GM12878 (cell line): ENCODE measurements around the gene CMTM4. TPM values are rescaled to one million over a fixed set of nuclear protein-coding genes. Genes with fewer than 3 reads are reported as not detected.

Experiments used
- ATAC-seq: fragments of 200-7000 bp; cut with Tn5 transposase; 3 replicates; pipeline ENCODE4 v1.9.1; 2020; ENCODE audit warnings: mild to moderate bottlenecking, moderate library complexity
- BruUV-seq: library from RNA; stranded (reverse); fragments of 400-500 nt; replicated peaks from 2 replicates; lab custom pipeline; 2021; lab: Mats Ljungman, UMichigan
- CTCF ChIA-PET: fragments of 300-600 bp; sonication (Branson Sonifier 250); formaldehyde crosslinking; extraction: SDS; loops from one replicate; lab custom pipeline; 2021; ENCODE audit warnings: inconsistent platforms; lab: Yijun Ruan, JAX
- POLR2A ChIA-PET: fragments of 350-600 bp; formaldehyde crosslinking; extraction: SDS; loops from one replicate; lab custom pipeline; 2021; ENCODE audit warnings: inconsistent platforms; lab: Charles Lee
- RAD21 ChIA-PET: fragments of 300-600 bp; sonication (Branson Sonifier 250); formaldehyde crosslinking; loops from one replicate; lab custom pipeline; 2023; ENCODE audit warnings: antibody characterized with exemption; ENCODE audit not compliant: unreplicated experiment; lab: Charles Lee
- SMC1A ChIA-PET: fragments of 300-600 bp; sonication (Branson Sonifier 250); formaldehyde crosslinking; loops from one replicate; lab custom pipeline; 2023; ENCODE audit not compliant: unreplicated experiment, uncharacterized antibody; lab: Charles Lee
- DNase-seq: peaks from one replicate; pipeline ENCODE4 v3.0.0-alpha.2; 2011; ENCODE audit warnings: low read depth, low spot score
- FAIRE-seq: peaks from 3 replicates; lab custom pipeline; 2011; peaks lifted over from hg19 to GRCh38; lab: Jason Lieb, UNC
- H2AFZ ChIP-seq: 2 replicates; pipeline ENCODE4 v1.6.0; 2011; ENCODE audit warnings: low read depth, low read length, control low read depth; ENCODE audit not compliant: control insufficient read depth
- H3K27ac ChIP-seq: 2 replicates; pipeline ENCODE4 v1.5.1; 2011; ENCODE audit warnings: control low read depth; ENCODE audit not compliant: control insufficient read depth, insufficient read depth
- H3K27me3 ChIP-seq, 2 experiments: replicated peaks in 1 of 2; 2 replicates each; pipeline versions ENCODE4 v1.6.0 to v1.6.1; 2011; ENCODE audit warnings: low read length in 1 of 2; ENCODE audit not compliant: control insufficient read depth in 2 of 2, insufficient read depth in 2 of 2
- H3K36me3 ChIP-seq, 2 experiments: 2 replicates each; pipeline ENCODE4 v1.5.1; 2011; ENCODE audit warnings: low read length in 1 of 2; ENCODE audit not compliant: control insufficient read depth in 2 of 2, insufficient read depth in 2 of 2
- H3K4me1 ChIP-seq: 2 replicates; pipeline ENCODE4 v1.6.1; 2011; ENCODE audit warnings: mild to moderate bottlenecking, low read length, moderate library complexity, mixed read lengths; ENCODE audit not compliant: control insufficient read depth, insufficient read depth
- H3K4me2 ChIP-seq: 2 replicates; pipeline ENCODE4 v1.6.0; 2011; ENCODE audit warnings: control low read depth; ENCODE audit not compliant: control insufficient read depth, insufficient read depth
- H3K4me3 ChIP-seq: fragments of 200-600 bp; sonication (generic); 2 replicates; pipeline ENCODE4 v1.5.1; 2016
- H3K79me2 ChIP-seq: 2 replicates; pipeline ENCODE4 v1.6.0; 2011; ENCODE audit warnings: low read length; ENCODE audit not compliant: control insufficient read depth, insufficient read depth
- H3K9ac ChIP-seq: 2 replicates; pipeline ENCODE4 v1.8.0; 2011; ENCODE audit warnings: low read length, control low read depth, mixed read lengths; ENCODE audit not compliant: control insufficient read depth, insufficient read depth
- H3K9me3 ChIP-seq: replicated peaks from 3 replicates; pipeline ENCODE4 v1.5.1; 2011; ENCODE audit warnings: mild to moderate bottlenecking, low read length; ENCODE audit not compliant: control insufficient read depth, insufficient read depth
- H4K20me1 ChIP-seq: 2 replicates; pipeline ENCODE4 v1.6.0; 2011; ENCODE audit not compliant: control insufficient read depth, insufficient read depth
- CEBPB ChIP-seq, 2 experiments: fragments of 150-350 bp in 1 of 2; IDR thresholded peaks; 2 replicates each; pipeline ENCODE4 v1.6.1; 2012 to 2014; ENCODE audit warnings: low read depth in 2 of 2, low read length in 2 of 2, borderline replicate concordance in 1 of 2, inconsistent platforms in 1 of 2
- CTCF ChIP-seq, 3 experiments: IDR thresholded peaks in 2 of 3; conservative IDR thresholded peaks in 1 of 3; 2 replicates each; pipeline ENCODE4 v1.5.1; 2011; ENCODE audit warnings: low read depth in 3 of 3, low read length in 3 of 3, mild to moderate bottlenecking in 3 of 3, control low read depth in 2 of 3, moderate library complexity in 2 of 3, inconsistent platforms in 1 of 3, mixed read lengths in 1 of 3; ENCODE audit not compliant: control insufficient read depth in 2 of 3, insufficient read depth in 1 of 3; ENCODE audit errors: extremely low read depth in 1 of 3
- E2F4 ChIP-seq: IDR thresholded peaks from 2 replicates; pipeline ENCODE4 v1.6.1; 2012; ENCODE audit warnings: low read depth, low read length, improper control_type of control experiment
- IRF4 ChIP-seq: IDR thresholded peaks from 2 replicates; pipeline ENCODE4 v1.6.1; 2011; ENCODE audit warnings: low read depth, low read length
- POLR2A ChIP-seq: IDR thresholded peaks from 2 replicates; pipeline ENCODE4 v1.6.1; 2011; ENCODE audit warnings: low read depth, mild to moderate bottlenecking, low read length
- RAD51 ChIP-seq: fragments of 450-650 bp; IDR thresholded peaks from 2 replicates; pipeline ENCODE4 v1.6.1; 2016; ENCODE audit warnings: moderate library complexity, mild to moderate bottlenecking, inconsistent platforms
- SKIL ChIP-seq: fragments of 450-650 bp; IDR thresholded peaks from 2 replicates; pipeline ENCODE4 v1.6.1; 2017; ENCODE audit warnings: mild to moderate bottlenecking, low read depth, inconsistent platforms; ENCODE audit not compliant: poor library complexity, severe bottlenecking
- SMAD1 ChIP-seq: fragments of 450-650 bp; IDR thresholded peaks from 2 replicates; pipeline ENCODE4 v1.6.1; 2018; ENCODE audit warnings: mild to moderate bottlenecking, low read depth; ENCODE audit not compliant: partially characterized antibody
- SREBF2 ChIP-seq: IDR thresholded peaks from 2 replicates; pipeline ENCODE4 v1.6.1; 2012; ENCODE audit warnings: mild to moderate bottlenecking, low read length
- SUPT20H ChIP-seq: IDR thresholded peaks from 2 replicates; pipeline ENCODE4 v1.6.1; 2011; ENCODE audit warnings: low read depth, mild to moderate bottlenecking, low read length, moderate library complexity, borderline replicate concordance; ENCODE audit not compliant: control insufficient read depth
- ZNF384 ChIP-seq: IDR thresholded peaks from 2 replicates; pipeline ENCODE4 v1.6.1; 2012; ENCODE audit warnings: low read depth, mild to moderate bottlenecking, low read length, improper control_type of control experiment, borderline replicate concordance
- WGBS: methylation state at CpG from one replicate; pipeline ENCODE4 v1.1.6; 2016; ENCODE audit warnings: low lambda C conversion rate; ENCODE audit not compliant: insufficient replicate concordance, insufficient coverage; ENCODE audit errors: missing lambda C conversion rate; 5-methylcytosine and 5-hydroxymethylcytosine counted together
- in situ Hi-C: fragments of 300-500 bp; cut with MboI; formaldehyde crosslinking; loops from 9 replicates; pipeline ENCODE4 v1.14.3; 2018; ENCODE audit warnings: mixed read lengths
- intact Hi-C: fragments of 100-400 bp; cut with micrococcal nuclease; formaldehyde crosslinking; loops from one replicate; pipeline ENCODE4 v1.14.2; 2022; ENCODE audit not compliant: unreplicated experiment
- polyA plus RNA-seq, 11 experiments: library from polyadenylated mRNA; depleted of rRNA in 4 of 11; unstranded in 6 of 11; stranded (reverse) in 5 of 11; fragments of >200 nt; fragmentation: Nextera tagmentation in 4 of 11; fragmentation: Illumina TruSeq in 1 of 11; extraction: Ambion mirVana in 4 of 11; extraction: Trizol in 1 of 11; gene quantifications; 1 replicate in 1 of 11; 2 replicates in 10 of 11; pipeline versions ENCODE4 v1.2.1 to v1.2.3, GENCODE V29; 2011 to 2016; ENCODE audit warnings: inconsistent platforms in 2 of 11, missing spikeins in 2 of 11, low read depth in 1 of 11
- total RNA-seq, 4 experiments: library from RNA; depleted of rRNA in 3 of 4; stranded (reverse); fragments of >200 nt in 3 of 4; fragmentation: Illumina TruSeq in 1 of 4; extraction: Trizol in 1 of 4; gene quantifications; 2 replicates each; pipeline versions ENCODE4 v1.2.1 to v1.2.3, GENCODE V29; 2013 to 2021

The CMTM4 gene
- total and polyA plus RNA-seq, 10 of the 15 experiments (the other 5 are each of a cell fraction or from before 2014, with no cell fraction given) = 0.02 to 0.43 (median 0.15) TPM; not detected in 2

- intact Hi-C loops = no loop called here
- H2AFZ ChIP-seq = no peak overlapping the region
- ChIA-PET CTCF (no interaction called here), POLR2A (no interaction called here), RAD21 (no interaction called here), SMC1A (no interaction called here)
- no peaks in the 10 kb centered on the region for H3K79me2 ChIP-seq
- H3K27me3 ChIP-seq = no peaks in the 10 kb centered on the region
- in situ Hi-C loops = no loop called here
- TF ChIP-seq IRF4 (no peak), ZNF384 (no peak), SMAD1 (no peak), E2F4 (no peak), RAD51 (no peak)
- peaks cover 0 to 3% of the 10 kb centered on the region in 2 experiments; a peak in 2 of 4 replicates for H3K36me3 ChIP-seq
- H3K9ac ChIP-seq = no peak overlapping the region
- no peak overlapping the region for H3K4me2 ChIP-seq
- DNase-seq (no peak), ATAC-seq (no peak), FAIRE-seq (no peak)
- no TSS peak for BruUV-seq
- WGBS = 85% methylated on average over 4 of the region's 4 CpGs
- H3K4me3 ChIP-seq = no peak overlapping the region
- 0 out of 2 replicates have a peak, but pooled peaks cover 2% of the 10 kb centered on the region for H4K20me1 ChIP-seq
- H3K9me3 ChIP-seq = no peaks in the 10 kb centered on the region
- no peak overlapping the region for H3K27ac ChIP-seq
- no peaks in the 10 kb centered on the region for H3K4me1 ChIP-seq
Observed at GRCh38 chr16:66717776-66718175, 21.2 kb upstream of the CMTM4 start.

GRCh38 chr16:66717112-66717675, 20.7 kb upstream of the CMTM4 start:
- ATAC-seq (peak; percentile 75), FAIRE-seq (peak; percentile 31), DNase-seq (no peak)
- ChIA-PET SMC1A (no interaction called here), POLR2A (no interaction called here), CTCF (interaction anchor here (1.0 to 1.5 kb wide), 2 partner anchors 109 to 156 kb away, joined by 3 to 5 read pairs; no protein-coding TSS in a partner anchor), RAD21 (no interaction called here)
- Histone ChIP-seq H3K27me3 (no peaks in the 10 kb centered on the region), H3K36me3 (no peaks in the 10 kb centered on the region; a peak in 2 of 4 replicates), H3K9ac (no peak overlapping the region), H3K4me1 (no peaks in the 10 kb centered on the region), H3K79me2 (no peaks in the 10 kb centered on the region), H3K4me3 (no peak overlapping the region), H3K4me2 (no peak overlapping the region), H3K27ac (no peak overlapping the region), H3K9me3 (no peaks in the 10 kb centered on the region), H2AFZ (no peak overlapping the region), H4K20me1 (0 out of 2 replicates have a peak, but pooled peaks cover 2% of the 10 kb centered on the region)
- intact Hi-C loops = no loop called here
- in situ Hi-C loops = no loop called here
- 86% methylated on average over 12 of the region's 12 CpGs for WGBS
- BruUV-seq = no TSS peak
- TF ChIP-seq SUPT20H (no peak), SREBF2 (no peak), SKIL (no peak), CTCF (IDR thresholded peaks at IDR 0.05 in 2 of 3, conservative IDR thresholded peaks at IDR 0.05 in 1 of 3; ENCODE audit: control insufficient read depth in 2 of 3, extremely low read depth in 1 of 3, insufficient read depth in 1 of 3, low read depth in 3 of 3, low read length in 3 of 3) (peak; percentile 23 to 34 (median 25); a peak in 4 of 6 replicates), POLR2A (peak; percentile 49; the same call in 1 of the 2 replicates), CEBPB (IDR thresholded peaks at IDR 0.05; ENCODE audit: borderline replicate concordance in 1 of 2, low read depth in 2 of 2, low read length in 2 of 2) (no peak)
